K562 (cell line): Measurements from ENCODE around the gene PRTFDC1. TPM values are rescaled to one million over a fixed set of nuclear protein-coding genes. Genes with fewer than 3 reads are reported as not detected.

ENCODE experiments used
- CHAMP1 ChIP-seq: fragments of 450-650 bp; IDR thresholded peaks from 2 replicates; pipeline ENCODE4 v1.6.1; 2016; ENCODE audit warnings: mild to moderate bottlenecking
- JUN ChIP-seq, 2 experiments: sonication (generic) in 1 of 2; formaldehyde crosslinking in 1 of 2; IDR thresholded peaks; 2 replicates each; pipeline versions ENCODE4 v1.6.1 to v1.8.0; 2012 to 2022; ENCODE audit warnings: borderline replicate concordance in 2 of 2, mild to moderate bottlenecking in 2 of 2, improper control_type of control experiment in 1 of 2, low read depth in 1 of 2, low read length in 1 of 2, missing genetic modification reagents in 1 of 2
- MGA ChIP-seq: fragments of 450-650 bp; IDR thresholded peaks from 2 replicates; pipeline ENCODE4 v1.6.1; 2016; ENCODE audit warnings: mild to moderate bottlenecking, moderate library complexity
- SMARCE1 ChIP-seq: fragments of 450-650 bp; IDR thresholded peaks from 2 replicates; pipeline ENCODE4 v1.7.1; 2016; ENCODE audit warnings: mild to moderate bottlenecking
- TGIF2 ChIP-seq: sonication (generic); formaldehyde crosslinking; IDR thresholded peaks from 2 replicates; pipeline ENCODE4 v1.8.1; 2022; ENCODE audit warnings: mild to moderate bottlenecking, missing genetic modification reagents, moderate library complexity
- USF1 ChIP-seq: sonication (generic); formaldehyde crosslinking; IDR thresholded peaks from 2 replicates; pipeline ENCODE4 v1.9.0; 2022; ENCODE audit warnings: mild to moderate bottlenecking, missing genetic modification reagents
- ZNF384 ChIP-seq: IDR thresholded peaks from 2 replicates; pipeline ENCODE4 v1.6.1; 2012; ENCODE audit warnings: low read depth, low read length, improper control_type of control experiment
- ZNF586 ChIP-seq: fragments of 450-650 bp; formaldehyde crosslinking; conservative IDR thresholded peaks from 2 replicates; pipeline ENCODE4 v1.4.0; 2020; ENCODE audit warnings: mild to moderate bottlenecking, moderate library complexity
- polyA plus RNA-seq, 8 experiments: library from polyadenylated mRNA; depleted of rRNA in 4 of 8; stranded (reverse) in 5 of 8; unstranded in 3 of 8; fragments of >200 nt; fragmentation: Nextera tagmentation in 2 of 8; fragmentation: Illumina TruSeq in 1 of 8; extraction: Ambion mirVana in 2 of 8; extraction: Trizol in 1 of 8; gene quantifications; 2 replicates each; pipeline versions ENCODE4 v1.2.1 to v1.2.3, GENCODE V29; 2011 to 2014; ENCODE audit warnings: inconsistent platforms in 1 of 8, missing spikeins in 1 of 8
- total RNA-seq, 7 experiments: library from RNA; depleted of rRNA in 6 of 7; stranded (reverse); fragments of >200 nt in 6 of 7; fragmentation: Illumina TruSeq in 2 of 7; extraction: Trizol in 2 of 7; gene quantifications; 2 replicates each; pipeline versions ENCODE4 v1.2.1 to v1.2.3, GENCODE V29; 2011 to 2021; ENCODE audit warnings: low replicate concordance in 1 of 7

Gene PRTFDC1
- total and polyA plus RNA-seq, 9 of the 15 experiments (the other 6 are each of a cell fraction or from before 2014, with no cell fraction given): 7.0 to 27.6 (median 10.0) TPM

- TF ChIP-seq MGA: peak; percentile 18; the same call in 1 of the 2 replicates
- no peak for TF ChIP-seq ZNF586 (CRISPR knock-in tag)
- no peak for TF ChIP-seq TGIF2 (CRISPR knock-in tag)
- no peak for TF ChIP-seq USF1 (CRISPR knock-in tag)
- TF ChIP-seq JUN (IDR thresholded peaks at IDR 0.05; ENCODE audit: borderline replicate concordance, low read depth, low read length): peak; percentile 45; the same call in 1 of the 2 replicates
- no peak for TF ChIP-seq JUN (CRISPR knock-in tag; IDR thresholded peaks at IDR 0.05; ENCODE audit: borderline replicate concordance)
- TF ChIP-seq ZNF384: peak; percentile 58; the same call in 1 of the 2 replicates
- 0 out of 2 replicates have a peak, but pooled peaks have one; percentile 18 for TF ChIP-seq SMARCE1
- TF ChIP-seq CHAMP1: no peak
These were observed 58.1 kb downstream of the PRTFDC1 start (continued) for GRCh38 chr10:24894309-24894708.
